ENCODE data around the gene ALDH4A1. TPM values are rescaled to one million over a fixed set of nuclear protein-coding genes. Genes with fewer than 3 reads are reported as not detected.

The ALDH4A1 gene
- total RNA-seq, 1 donor from 2014 or later = 35.9 TPM

DNA sequence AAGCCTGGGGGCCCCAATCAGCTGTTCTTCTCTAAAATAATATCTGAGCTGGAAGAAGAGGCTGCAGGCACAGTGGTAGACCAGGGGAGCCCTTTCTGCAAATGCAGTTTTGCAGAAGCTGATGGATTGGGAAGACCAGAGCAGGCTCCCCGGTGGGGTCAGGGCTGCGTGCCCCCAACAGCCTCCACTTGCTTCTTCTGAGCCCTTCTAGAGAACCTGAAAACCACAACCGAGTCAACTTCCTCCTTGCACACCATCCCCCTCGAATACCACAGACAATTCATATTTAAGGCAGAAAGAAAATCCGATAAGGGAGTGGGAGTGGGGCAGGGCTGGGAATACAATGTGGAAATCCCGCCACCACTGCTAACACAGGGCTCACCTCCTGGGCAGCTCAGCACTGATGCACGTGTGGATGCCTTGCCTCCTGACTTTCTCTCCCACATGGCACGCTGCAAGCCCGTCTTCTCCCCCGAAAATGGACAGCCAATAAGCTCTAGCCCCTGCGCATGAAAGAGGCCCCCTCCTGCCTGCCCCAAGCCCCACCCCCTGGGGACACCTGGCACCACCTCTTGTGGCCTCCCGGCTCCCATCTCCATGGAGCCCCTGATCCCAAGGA, 25.4 kb upstream of the ALDH4A1 start:
- peak overlapping the region; percentile 91 for H3K27ac ChIP-seq (replicated peaks)
- no peaks in the 10 kb centered on the region for H3K36me3 ChIP-seq
- no peak overlapping the region for H3K4me3 ChIP-seq
- DNase-seq = no peak
- intact Hi-C loops (cut with micrococcal nuclease) = no loop called here
- no peaks in the 10 kb centered on the region for H3K27me3 ChIP-seq (ENCODE audit: low read depth)
- H3K9me3 ChIP-seq (replicated peaks) = no peaks in the 10 kb centered on the region
- peaks cover 67% of the 10 kb centered on the region for H3K4me1 ChIP-seq
- TF ChIP-seq, protein P1, sequence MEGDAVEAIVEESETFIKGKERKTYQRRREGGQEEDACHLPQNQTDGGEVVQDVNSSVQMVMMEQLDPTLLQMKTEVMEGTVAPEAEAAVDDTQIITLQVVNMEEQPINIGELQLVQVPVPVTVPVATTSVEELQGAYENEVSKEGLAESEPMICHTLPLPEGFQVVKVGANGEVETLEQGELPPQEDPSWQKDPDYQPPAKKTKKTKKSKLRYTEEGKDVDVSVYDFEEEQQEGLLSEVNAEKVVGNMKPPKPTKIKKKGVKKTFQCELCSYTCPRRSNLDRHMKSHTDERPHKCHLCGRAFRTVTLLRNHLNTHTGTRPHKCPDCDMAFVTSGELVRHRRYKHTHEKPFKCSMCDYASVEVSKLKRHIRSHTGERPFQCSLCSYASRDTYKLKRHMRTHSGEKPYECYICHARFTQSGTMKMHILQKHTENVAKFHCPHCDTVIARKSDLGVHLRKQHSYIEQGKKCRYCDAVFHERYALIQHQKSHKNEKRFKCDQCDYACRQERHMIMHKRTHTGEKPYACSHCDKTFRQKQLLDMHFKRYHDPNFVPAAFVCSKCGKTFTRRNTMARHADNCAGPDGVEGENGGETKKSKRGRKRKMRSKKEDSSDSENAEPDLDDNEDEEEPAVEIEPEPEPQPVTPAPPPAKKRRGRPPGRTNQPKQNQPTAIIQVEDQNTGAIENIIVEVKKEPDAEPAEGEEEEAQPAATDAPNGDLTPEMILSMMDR (IDR thresholded peaks at IDR 0.05; ENCODE audit: borderline replicate concordance) = no peak

DNA sequence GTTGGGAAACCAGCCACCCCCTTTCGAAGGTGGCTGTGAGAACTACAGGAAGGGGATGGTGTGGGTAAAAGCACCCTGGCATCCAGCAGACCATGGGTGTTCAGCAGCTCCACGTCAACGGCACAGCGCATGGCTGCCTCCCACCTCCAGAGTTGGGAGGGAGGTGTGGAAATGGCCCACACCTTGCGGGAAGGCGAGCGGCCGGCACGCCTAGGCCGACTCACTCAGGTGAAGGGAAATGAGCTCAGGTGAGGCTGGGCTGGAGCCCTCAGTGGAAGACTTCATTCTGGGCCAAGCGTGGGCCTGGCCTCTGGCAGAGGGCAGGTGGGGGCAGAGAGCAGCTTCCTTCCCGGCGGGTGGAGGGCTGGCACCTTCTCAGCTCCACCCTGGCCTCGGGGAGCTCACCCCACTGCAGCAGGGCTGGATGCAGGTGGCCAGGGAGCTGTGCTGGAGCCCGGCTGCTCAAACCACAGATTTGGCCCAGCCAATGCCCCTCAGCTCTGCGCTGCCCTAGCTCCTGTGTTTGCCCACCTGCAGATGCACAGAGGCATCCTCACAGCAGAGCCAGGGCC, 24.8 kb upstream of the ALDH4A1 start:
- H3K27me3 ChIP-seq (ENCODE audit: low read depth) = no peaks in the 10 kb centered on the region
- no peaks in the 10 kb centered on the region for H3K36me3 ChIP-seq
- H3K4me1 ChIP-seq = peaks cover 73% of the 10 kb centered on the region
- intact Hi-C loops (cut with micrococcal nuclease) = no loop called here
- peak overlapping the region; percentile 24 for H3K4me3 ChIP-seq
- no peaks in the 10 kb centered on the region for H3K9me3 ChIP-seq (replicated peaks)
- TF ChIP-seq, protein P1 (IDR thresholded peaks at IDR 0.05; ENCODE audit: borderline replicate concordance) = no peak
- H3K27ac ChIP-seq (replicated peaks) = peak overlapping the region; percentile 91
- no peak for DNase-seq

DNA sequence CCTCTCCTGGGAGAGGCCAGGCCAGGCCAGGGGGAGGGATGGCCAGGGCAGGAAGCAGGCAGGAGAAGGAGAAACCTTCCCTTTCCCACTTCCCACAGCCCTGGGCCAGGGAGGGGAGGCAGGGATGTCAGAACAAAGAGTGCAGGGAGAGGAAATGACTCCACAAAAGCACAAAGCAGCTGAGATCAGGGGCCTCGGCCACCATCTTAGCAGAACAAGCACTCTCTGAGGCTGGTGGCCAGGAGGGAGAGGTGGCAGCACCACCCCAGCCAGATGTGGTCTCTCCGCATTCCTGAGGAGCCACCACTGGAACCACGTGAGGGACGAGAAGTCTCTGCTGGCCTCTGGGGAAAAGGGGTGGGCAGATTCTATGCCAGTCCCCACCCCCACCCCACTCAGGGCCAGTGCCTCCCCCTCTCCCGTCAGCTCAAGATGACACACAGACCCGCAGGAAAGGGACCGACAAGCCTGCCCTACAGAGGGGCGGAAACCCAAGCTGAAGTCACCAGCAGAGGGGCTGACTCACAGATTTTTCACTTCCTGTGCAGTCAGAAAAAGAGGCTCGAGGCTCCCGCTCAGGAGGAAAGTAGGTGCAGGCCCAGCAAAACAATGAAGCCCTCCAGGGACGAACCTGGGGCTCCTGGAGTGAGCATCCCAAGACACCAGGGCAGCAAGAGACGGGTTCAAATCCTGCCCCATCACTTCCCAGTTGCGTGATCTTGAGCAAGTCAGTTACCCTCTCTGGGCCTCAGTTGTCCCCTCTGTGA, 24.1 kb upstream of the ALDH4A1 start:
- Histone ChIP-seq H3K4me1 (peaks cover 80% of the 10 kb centered on the region), H3K27ac (replicated peaks) (peak overlapping the region; percentile 91), H3K9me3 (replicated peaks) (no peaks in the 10 kb centered on the region), H3K36me3 (no peaks in the 10 kb centered on the region), H3K4me3 (peak overlapping the region; percentile 24), H3K27me3 (ENCODE audit: low read depth) (no peaks in the 10 kb centered on the region)
- TF ChIP-seq, protein P1 (IDR thresholded peaks at IDR 0.05; ENCODE audit: borderline replicate concordance) = no peak
- intact Hi-C loops (cut with micrococcal nuclease) = no loop called here
- DNase-seq = peak; percentile 61

DNA sequence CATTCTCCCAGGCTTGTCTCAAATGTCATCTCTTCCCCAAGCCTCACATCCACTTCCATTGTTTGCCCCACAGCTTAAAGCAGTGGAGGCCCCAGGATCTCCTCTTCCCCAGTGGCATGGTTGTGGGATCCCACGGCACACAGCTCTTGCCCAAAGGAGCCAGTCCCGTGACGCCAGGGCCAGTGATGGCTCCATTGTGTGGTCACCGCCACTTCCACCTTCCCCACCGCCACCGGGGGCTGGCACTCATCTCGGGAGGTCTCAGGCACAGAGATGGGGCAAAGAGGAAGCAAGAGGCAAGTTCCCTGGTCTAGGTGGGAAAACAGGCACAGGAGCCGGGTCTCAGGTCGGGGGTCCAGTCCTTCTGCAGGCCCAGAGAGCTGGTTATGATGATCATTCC, 22.9 kb upstream of the ALDH4A1 start:
- TF ChIP-seq, protein P1 (IDR thresholded peaks at IDR 0.05; ENCODE audit: borderline replicate concordance) = no peak
- peak overlapping the region; percentile 95 for H3K27ac ChIP-seq (replicated peaks)
- H3K4me3 ChIP-seq = no peak overlapping the region
- no peaks in the 10 kb centered on the region for H3K36me3 ChIP-seq
- H3K27me3 ChIP-seq (ENCODE audit: low read depth) = no peaks in the 10 kb centered on the region
- no peak for DNase-seq
- no peaks in the 10 kb centered on the region for H3K9me3 ChIP-seq (replicated peaks)
- intact Hi-C loops (cut with micrococcal nuclease) = no loop called here
- peaks cover 91% of the 10 kb centered on the region for H3K4me1 ChIP-seq

DNA sequence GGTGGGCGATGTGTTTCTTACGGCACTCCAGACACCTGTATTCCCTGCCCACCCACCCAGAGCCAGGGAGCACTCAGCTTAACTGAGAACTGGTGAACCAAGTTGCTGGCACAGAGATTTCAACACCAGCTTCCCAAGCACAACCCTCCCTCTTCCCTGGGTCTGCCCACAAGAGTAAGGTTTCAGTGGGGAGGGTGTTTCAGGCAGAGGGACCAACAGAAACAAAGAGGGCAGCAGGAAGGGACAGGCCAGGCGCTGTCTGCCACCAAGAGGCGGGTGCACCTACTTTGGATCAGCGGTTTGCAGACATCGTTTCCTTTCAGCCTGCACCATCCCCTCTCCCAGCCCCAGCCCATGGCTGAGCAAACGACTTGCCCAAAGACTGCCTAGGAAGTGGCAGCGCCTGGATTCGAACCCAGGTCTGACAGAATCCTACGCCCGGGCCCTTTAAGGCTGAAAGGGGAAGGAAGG, 21.9 kb upstream of the ALDH4A1 start:
- TF ChIP-seq, protein P1 (IDR thresholded peaks at IDR 0.05; ENCODE audit: borderline replicate concordance) = no peak
- Histone ChIP-seq H3K4me1 (peaks cover 82% of the 10 kb centered on the region), H3K4me3 (peak overlapping the region; percentile 11), H3K27ac (replicated peaks) (peak overlapping the region; percentile 95), H3K9me3 (replicated peaks) (no peaks in the 10 kb centered on the region), H3K36me3 (no peaks in the 10 kb centered on the region), H3K27me3 (ENCODE audit: low read depth) (no peaks in the 10 kb centered on the region)
- DNase-seq = no peak
- intact Hi-C loops (cut with micrococcal nuclease) = no loop called here
